Neural progenitor cell (in vitro differentiated cells): ENCODE measurements around the gene MICU2.

Experiments used
- EZH2 ChIP-seq: fragments of 200-600 bp; sonication (generic); IDR thresholded peaks from 2 replicates; pipeline ENCODE4 v1.6.1; 2017; ENCODE audit warnings: antibody characterized with exemption, mild to moderate bottlenecking, moderate library complexity
- EZH2phosphoT487 ChIP-seq: fragments of 200-600 bp; sonication (generic); IDR thresholded peaks from 2 replicates; pipeline ENCODE4 v1.6.1; 2017; ENCODE audit warnings: antibody characterized with exemption
- TF ChIP-seq, protein P1 (sequence below): fragments of 200-600 bp; sonication (generic); IDR thresholded peaks from 2 replicates; pipeline ENCODE4 v1.5.1; 2017; ENCODE audit warnings: antibody characterized with exemption, mild to moderate bottlenecking

DNA sequence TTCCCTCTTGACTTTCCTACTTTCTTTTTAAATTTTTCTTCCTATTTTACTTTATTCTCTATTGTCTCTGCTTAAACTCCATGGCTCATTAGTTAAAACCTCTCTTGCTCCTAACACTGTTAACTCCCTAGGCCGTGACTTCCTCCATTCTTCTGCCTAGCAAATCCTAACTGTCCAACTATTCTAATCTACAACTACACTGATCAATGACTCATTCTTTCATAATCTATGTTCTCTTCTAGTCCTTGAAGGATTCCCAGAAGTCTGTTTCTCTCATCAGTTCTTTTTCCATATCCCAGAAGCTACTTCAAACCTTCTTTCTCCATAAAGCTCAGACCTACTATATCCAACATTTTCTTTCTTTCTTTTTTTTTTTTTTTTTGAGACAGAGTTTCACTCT lies 66.9 kb downstream of the MICU2 start:
- TF ChIP-seq, protein P1, sequence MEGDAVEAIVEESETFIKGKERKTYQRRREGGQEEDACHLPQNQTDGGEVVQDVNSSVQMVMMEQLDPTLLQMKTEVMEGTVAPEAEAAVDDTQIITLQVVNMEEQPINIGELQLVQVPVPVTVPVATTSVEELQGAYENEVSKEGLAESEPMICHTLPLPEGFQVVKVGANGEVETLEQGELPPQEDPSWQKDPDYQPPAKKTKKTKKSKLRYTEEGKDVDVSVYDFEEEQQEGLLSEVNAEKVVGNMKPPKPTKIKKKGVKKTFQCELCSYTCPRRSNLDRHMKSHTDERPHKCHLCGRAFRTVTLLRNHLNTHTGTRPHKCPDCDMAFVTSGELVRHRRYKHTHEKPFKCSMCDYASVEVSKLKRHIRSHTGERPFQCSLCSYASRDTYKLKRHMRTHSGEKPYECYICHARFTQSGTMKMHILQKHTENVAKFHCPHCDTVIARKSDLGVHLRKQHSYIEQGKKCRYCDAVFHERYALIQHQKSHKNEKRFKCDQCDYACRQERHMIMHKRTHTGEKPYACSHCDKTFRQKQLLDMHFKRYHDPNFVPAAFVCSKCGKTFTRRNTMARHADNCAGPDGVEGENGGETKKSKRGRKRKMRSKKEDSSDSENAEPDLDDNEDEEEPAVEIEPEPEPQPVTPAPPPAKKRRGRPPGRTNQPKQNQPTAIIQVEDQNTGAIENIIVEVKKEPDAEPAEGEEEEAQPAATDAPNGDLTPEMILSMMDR: no peak
- TF ChIP-seq EZH2: no peak
- TF ChIP-seq EZH2phosphoT487: no peak
